NCI-H345 treated with DMSO at 0.1 percent for 48 hours (cell line): ENCODE data around the gene MKI67.
"Not testable (repeated sequence)": the region's sequence is repeated elsewhere in the genome, so short reads cannot be mapped to it uniquely, and the experiment has no call there.

Experiments
- DNase-seq: peaks from one replicate; lab custom pipeline; 2025; ENCODE audit not compliant: unreplicated experiment; lab: John Stamatoyannopoulos, UW

MKI67 gene

DNA sequence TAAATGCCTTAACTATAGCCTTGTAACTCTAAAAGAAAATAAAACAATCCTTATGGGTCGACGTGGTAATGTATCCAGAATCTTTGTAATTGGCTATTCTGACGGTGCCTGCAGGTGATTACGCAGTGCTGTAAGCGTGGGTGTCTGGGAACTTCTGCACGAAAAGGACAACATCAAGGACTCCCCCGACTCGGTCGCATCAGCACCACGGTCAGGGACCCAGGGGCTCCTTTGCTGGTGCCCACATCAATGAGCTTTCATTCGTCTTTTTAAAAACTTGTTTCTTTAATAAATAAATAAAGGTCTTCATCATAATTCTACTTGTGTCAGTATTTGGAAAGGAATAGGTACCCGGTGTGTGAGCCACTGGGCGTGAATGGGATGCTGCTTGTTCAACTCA is 13.2 kb downstream of the MKI67 start:
- DNase-seq, result no peak

DNA sequence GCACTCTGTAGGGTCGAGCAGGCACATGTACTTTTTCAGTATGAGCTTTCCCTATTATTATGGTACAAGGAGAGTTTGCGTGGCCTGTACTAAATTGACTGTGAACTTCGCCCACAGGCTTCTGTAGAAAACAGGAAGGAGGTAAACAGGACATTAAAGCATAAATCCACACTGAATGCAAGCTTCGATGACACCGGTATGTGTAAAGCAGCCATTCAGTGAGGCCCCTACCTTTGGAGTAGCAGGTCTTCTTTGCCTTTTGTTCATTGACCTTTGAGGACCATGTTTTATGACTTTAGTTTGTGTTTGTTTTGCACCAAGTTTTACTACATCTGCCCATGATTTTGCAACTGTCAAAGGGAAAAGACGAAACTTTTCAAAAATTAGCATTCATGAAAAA is 14.5 kb downstream of the MKI67 start:
- DNase-seq, result no peak

DNA sequence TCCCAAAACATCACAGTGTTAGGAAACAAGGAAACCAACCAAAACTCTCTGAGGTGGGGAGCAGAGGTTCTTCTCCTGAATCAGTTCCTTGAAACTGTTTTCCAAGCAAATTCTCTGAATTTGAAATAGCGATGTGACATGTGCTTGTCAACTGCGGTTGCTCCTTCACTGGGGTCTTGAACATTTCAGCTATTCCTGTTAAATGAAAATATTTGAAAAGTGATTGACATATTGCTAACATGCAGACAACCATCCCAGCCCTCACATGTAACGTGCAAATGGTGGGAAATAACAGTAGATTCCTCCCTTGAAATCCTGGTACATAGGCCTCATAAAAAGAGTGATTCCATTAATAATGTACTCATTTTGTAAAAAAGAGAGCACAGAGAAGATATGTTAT is 15.9 kb downstream of the MKI67 start:
- DNase-seq, result no peak

DNA sequence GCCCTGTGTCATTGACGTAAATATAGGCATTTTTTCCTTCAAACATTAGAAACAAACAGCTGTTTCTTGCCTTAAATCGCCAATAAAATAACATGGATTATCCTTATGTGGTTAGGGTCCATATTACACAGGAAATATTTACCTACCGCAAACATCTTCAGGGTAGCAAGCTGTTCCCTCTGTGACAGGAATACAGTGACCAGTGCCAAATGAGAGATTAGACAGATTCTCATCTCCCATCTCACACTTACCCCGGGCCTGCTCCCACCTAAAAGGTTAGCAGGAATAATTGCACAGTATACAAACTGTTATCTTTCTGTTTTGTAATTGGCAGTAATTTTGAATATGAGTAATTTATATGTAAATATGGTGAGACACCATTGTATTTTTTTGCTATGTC is 16.5 kb downstream of the MKI67 start:
- DNase-seq, result no peak

DNA sequence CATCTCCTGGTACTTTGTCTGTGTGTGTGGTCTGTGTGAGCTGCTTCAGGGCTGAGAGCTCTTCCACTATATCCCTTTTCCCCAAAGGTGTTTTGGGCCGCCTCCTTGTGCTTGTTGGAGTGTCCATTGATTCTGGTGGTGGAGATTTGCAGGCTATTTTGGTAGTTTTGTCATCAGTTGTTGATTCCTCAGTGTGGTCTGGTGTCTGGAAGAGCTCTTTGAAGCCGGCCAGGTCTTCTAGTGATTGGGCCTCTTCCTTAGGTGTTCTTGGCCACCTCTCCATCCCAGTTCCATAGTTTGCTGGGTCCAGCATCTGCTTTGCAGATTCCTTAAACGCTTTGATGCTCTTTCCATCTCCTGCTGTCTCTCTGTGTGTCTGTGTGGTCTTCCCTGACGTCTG is 20.8 kb downstream of the MKI67 start:
- no peak for DNase-seq

DNA sequence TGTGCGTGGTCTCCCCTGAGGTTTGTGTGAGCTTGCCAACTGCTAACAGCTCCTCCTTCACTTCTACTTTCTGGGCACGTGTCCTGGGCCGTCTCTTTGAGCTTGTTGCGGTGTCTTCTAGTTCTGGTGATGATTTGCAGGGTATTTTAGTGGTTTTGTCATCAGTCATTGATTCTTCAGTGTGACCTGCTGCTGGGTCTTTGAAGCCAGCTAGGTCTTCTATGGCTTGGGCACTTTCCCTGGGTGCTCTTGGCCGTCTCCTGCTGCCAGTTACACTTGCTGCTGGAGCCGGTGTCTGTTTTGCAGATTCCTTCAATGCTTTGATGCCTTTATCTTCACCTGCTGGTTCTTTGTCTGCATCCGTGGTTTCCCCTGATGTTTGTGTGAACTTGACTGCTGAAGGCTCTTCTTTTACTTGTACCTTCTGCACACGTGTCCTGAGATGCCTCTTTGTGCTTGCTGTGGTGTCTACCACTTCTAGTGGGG is 23.0 kb downstream of the MKI67 start:
- no peak for DNase-seq

DNA sequence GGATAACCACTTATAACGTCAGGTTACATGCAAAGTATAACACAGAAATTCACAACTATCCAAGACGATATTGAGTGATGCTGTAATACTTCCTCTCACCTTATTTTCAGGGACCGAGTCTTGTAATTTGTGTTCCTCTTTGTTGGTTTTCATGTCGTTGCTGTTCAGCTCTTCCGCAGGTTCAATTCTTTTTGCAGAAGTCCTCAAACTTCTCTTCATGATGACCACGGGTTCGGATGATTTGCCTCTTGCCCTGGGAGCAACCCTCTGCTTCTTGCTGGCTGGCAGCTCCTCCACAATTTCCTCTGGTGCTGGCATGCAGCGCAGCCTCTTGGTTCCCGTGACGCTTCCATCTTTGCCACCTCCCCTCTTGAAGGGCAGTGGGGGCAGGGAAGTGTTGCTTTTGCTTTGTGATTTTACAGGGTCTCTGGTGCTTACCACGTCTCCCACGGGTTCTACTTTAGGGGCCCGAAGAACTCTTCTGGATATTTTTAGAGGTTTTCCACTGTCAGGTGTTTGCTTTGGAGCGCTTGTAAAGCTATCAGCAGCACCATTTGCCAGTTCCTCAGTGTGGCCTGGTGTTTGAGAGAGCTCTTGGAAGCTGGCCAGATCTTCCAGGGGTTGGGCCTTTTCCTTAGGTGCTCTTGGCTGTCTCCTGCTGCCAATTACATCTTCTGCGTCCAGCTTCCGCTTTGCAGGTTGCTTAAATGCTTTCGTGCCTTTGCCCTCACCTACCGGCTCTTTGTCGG is 23.6 kb downstream of the MKI67 start:
- DNase-seq, result no peak

DNA sequence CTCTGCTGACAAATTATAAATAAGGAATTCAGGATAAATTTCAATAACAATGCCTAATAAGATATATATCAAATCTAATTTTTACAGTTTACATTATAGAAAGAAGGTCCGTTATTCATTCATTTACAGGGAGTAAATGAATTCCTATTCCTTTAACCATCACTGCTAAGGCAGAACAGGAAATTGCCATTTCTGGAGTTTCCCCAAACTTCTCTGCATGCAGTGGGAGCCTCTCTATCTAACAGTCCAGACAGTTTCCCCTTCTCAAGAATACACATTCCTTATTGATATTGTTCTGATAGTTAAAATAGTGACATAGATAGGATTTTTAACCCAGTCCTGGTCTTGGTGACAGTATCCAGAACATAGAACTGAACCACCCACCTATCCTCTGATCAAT is 24.3 kb downstream of the MKI67 start:
- no peak for DNase-seq

DNA sequence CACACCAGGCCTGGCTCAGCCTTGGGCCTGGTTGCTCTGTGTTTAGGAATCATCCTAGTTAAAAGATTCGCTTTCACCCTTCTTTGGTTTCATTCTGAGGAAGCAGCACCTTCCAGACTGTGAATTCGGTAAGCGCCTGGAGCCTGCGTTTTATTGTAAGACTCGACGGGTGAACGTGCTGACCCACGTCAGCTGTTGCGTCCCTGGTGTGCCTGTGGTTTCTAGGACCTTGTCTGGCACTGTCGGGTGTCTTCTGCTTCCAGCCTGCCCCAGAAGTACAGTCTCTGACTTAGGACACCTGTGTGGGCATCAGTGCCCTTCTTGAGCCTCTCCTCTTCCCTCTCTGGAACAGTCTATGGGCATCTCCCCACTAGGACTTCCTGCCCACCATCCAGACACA is 26.3 kb downstream of the MKI67 start:
- DNase-seq, result no peak

DNA sequence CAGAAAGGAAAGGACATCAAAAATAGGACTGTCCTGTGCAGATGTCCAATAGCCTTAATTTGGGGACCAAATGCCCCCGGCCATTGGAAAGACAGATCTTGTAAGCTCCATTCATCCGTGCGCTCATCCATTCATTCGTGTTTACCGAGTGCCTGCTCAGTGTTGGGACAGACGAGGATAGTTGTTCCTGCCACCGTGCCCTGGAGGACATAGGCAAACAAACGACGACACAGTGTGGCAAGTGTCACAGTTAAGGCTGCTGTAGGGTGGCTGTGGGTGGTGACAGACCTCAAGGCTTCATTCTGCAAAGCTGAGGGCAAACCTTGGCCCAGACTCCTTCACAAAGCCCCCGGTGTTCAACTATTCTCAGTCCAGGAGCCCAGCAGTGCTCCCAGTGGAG is 27.6 kb downstream of the MKI67 start:
- DNase-seq, result no peak

DNA sequence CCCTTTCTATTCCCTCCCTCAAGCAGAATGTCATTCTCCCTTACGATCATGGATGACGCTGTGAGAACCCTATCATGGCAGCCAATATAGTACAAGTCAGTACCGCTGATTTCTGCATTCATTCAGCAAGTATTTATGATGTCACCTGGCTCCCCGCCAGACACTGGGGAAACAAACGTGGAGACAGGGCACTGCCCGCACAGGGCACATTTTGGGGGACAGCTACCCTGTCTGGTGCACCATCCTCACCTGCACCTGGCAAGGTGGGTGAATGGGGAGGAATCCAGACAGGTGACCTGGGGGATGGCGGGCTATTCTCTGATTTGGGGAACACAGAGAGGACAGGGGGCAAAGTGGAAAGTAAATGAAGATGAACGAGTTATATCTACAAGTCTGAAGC is 28.4 kb downstream of the MKI67 start:
- no peak for DNase-seq

DNA sequence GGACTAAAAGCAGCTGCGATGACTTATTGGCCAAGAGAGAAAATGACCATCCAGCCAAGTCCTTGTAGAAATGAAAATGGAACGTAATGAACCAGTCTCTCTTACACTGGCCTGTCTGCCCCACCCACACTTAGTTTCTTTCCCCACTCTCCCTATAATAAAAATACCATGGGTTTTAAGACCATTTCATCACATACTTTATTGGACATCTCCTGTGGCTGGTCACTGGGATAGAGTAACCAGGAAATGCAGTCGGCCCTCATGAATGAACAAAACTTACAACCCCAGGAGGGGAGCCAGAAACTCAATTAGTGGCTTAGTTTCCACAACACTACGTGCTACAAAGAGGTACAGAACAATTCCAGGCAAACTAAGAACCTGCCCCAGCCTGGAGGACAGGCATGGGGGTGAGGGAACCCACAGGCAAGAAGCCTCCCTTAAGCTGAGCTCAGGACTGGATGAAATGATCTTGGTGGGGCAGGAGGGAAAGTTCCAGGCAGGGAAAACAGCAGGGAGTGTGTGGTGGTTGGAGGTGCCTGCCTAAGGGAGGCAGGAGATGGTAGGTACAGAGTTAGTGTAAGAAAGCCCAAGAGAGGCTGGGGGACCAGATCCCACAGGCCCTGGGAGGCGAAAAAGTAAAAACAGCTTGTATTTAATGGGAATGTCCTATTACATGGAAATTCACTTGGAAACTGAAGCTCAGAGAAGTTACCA is 29.6 kb downstream of the MKI67 start:
- DNase-seq, result no peak

DNA sequence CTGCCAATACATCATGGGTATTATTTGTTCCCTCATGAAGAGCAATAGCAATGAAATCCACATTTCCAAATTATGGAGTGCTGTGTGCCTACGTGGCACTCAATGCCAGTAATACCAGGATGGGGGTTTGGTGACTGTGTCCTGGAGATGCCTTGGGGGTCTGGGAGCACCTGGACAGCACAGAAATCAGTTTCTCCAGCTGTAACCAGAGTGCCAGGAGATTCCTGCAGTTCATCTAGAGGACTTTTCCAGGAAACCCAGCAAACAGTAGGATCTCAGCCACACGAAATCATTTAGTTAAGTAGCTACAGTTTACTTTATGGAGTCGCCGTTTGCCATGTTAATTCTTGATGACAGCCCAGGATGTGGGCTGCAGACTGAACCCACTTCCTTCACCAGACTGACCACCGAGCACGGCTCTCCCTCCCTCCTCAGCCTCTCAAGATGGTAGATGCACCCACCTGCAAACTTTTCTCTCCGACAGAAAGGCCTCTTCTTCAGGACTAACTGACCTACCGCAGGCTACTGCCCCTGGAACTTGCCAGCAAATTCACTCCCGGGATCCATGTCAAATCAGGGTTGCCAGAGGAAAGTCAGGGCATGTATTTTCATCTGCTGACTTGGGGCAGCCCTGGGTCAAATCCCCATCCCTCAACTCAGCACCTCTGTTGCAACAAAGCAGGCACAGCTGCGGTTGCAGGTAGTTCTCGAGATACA is 30.3 kb downstream of the MKI67 start:
- no peak for DNase-seq

DNA sequence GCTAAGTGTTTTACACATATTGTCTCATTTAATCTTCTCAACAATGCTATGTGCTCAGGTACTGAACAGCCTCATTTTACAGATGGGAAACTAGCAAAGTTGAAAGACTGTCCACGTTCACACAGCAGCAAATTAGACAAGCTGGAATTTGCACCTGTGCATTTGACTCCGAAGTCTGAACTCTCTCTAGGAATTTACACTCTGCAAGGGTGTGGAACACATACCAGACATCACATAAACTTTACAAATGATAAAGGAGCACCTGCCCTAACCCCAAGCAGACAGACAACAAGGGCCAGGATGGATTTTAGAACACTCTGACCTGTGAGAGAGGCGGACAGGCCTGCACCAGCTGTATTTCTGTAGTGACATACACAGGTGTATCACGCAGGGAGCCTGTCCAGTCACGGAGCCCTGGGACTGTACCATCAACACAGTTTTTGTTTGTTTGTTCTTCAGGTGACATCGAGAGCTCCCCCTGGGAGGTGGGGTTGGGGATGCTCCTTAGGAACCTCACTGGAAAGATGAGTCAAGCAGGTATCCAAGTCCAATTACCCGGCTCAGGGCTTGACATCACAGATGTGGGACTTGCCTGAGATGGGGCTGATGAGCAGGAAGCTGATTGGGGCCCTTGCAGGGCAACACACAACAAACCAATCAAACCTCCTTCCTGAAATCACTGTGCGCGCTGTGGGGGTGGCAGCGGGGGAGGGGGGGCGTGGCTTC is 31.0 kb downstream of the MKI67 start:
- no peak for DNase-seq

DNA sequence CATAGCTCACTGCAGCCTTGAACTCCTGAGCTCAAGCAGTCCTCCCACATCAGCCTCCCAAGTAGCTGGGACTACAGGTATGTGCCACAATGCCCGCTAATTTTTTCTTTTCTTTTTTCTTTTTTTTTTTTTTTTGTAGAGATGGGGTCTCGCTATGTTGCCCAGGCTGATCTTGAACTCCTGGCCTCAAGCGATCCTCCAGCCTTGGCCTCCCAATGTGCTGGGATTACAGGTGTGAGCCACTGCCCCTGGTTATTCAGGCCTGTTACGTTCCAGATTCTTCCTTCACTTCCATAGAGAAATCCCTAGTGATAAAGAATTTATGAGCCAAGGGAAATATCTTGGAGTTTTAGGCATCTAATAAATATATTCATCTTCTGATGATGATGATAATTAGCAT is 31.6 kb downstream of the MKI67 start:
- not testable (repeated sequence) for DNase-seq

DNA sequence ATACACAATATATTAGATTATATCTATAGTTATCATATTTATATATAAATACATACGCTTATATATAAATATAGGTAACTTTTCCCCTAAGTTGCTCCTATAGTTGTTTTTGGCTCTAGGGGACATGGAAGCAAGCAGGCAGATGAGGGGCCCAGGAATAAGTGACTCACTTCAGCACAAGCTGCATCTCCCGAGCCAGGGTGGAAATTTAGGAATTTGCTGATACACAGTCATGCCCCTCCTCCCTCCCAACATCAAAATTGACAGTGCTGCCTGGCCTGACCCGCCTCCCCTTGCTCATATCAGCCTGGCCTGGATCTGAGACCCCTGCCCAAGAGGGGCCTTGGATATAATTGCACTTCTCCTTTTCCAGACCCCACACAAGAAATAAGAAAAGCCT is 33.8 kb downstream of the MKI67 start:
- DNase-seq, result no peak

DNA sequence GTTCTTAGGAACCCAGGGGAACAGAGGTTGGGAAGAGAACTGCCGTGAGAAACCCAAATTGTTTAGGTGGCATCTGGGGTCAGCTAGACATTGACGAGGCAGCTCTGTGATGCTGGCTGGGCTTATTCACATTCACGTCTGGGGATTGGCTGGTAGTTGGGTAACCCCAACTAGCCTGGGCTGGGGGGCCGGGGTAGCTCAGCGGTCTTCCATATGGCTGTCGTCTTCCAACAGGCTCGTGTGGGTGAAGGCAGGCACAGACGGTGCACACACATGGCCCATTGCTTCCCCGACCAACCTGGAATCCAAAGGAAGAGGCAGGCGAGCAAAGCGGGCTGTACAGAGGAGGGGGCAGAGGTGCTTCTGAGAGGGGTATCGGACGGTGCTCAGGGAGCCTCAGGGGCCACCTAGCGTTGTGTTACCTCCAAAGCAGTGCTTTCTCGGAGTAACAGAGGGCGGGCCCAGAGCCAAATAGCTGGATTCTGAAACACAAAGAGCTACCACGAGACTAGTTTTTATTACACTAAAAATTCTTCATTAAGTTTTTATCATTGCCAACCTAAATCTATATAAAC is 34.5 kb downstream of the MKI67 start:
- no peak for DNase-seq

DNA sequence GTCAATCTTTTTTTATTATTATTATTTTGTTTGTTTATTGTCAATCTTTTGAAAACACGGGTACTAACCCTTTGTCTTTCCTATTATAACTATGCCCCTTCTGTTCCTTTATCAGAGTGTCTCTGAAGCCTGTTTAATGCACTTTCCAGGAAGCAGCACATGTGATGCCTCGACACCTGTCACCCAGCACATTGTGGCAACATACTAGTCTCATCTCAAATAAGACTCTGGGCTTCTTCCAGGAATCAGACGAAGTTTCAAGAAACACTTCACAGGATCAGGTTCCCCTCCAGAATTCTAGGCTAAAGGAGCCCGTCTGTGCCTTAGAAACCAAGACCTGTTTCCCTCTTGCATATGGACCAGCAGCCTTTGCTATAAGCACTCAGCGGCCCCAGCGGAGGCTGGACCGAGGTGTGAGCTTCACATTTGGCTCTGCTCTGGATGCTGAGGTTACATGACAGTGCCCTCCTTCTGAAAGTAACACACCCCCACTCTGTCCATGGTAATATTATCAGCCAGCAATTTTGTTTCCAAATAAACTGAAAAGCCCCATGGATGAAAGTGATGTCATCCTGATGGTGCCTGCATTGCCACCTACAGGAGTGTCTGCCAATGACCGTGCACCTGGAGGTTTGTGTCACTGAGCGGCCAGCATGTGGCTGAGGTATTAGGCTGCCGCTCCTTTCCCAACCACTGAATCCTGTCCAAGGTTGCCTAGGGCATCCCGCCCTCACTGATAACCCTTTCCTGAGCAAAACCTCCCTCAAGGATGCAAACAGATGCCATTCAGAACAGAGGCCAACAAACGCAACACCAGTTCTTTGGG is 38.1 kb downstream of the MKI67 start:
- DNase-seq, result no peak

DNA sequence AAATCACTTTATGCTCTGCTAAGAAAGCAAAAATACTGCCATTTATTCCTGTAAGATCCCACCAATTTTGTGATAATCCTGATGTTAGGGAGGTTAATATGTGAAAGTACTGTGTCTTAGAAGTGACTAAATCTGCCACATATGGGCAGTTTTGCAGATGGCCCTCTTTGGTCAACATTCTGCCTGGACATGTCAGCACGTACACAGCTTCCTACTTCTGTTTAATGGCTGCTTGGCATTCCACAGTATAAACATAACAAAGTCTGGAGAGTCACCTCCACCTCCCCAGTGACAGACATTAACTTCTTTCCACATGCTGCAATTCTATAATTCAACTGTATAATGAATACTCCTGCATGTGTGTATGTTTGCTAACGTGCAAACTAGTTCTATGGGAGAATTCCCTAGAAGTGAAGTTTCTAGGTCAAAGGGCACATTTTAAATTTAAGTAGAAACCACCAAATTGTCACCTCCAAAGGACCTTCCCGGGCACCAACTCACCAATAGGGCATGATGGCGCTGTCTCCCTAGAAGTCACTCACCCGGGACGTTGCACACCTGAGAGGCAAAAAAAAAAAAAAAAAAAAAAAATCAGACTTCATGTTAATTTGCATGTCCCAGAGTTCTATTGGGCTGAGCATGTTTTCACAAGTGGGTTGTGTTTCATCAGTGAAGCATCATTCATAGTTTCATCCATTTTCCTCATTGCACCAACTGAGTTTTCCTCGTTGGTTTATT is 38.9 kb downstream of the MKI67 start:
- DNase-seq, result no peak
